C4-2B (cell line): ENCODE measurements around the gene ARSB.

Experiments
- ZFX ChIP-seq: fragments of 450-650 bp; IDR thresholded peaks from 2 replicates; pipeline ENCODE4 v1.6.1; 2017
- TF ChIP-seq, protein P1 (sequence below): fragments of 450-650 bp; conservative IDR thresholded peaks from 2 replicates; pipeline ENCODE4 v1.5.1; 2017; ENCODE audit warnings: mild to moderate bottlenecking

DNA sequence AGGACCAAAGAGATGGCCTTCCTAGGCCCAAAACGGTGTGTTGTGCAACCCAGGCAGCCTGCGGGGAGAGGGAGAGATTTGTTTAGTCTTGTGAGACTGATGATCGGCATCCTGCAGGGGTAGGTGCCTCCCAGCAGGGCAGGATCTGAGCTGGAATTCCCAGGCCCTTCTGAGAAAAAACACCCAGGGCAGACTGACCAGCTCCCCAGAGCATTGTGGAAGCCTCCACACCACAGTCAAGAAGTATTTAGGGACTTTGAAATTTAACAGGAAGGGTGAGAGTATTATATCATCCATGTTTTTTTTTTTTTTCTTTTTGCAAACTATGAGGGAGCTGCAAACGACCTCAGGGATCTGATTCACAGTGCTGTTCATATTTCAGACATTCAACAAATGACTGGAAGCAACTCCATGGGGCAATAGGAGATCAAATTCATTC is 232.0 kb downstream of the ARSB start:
- TF ChIP-seq, protein P1, sequence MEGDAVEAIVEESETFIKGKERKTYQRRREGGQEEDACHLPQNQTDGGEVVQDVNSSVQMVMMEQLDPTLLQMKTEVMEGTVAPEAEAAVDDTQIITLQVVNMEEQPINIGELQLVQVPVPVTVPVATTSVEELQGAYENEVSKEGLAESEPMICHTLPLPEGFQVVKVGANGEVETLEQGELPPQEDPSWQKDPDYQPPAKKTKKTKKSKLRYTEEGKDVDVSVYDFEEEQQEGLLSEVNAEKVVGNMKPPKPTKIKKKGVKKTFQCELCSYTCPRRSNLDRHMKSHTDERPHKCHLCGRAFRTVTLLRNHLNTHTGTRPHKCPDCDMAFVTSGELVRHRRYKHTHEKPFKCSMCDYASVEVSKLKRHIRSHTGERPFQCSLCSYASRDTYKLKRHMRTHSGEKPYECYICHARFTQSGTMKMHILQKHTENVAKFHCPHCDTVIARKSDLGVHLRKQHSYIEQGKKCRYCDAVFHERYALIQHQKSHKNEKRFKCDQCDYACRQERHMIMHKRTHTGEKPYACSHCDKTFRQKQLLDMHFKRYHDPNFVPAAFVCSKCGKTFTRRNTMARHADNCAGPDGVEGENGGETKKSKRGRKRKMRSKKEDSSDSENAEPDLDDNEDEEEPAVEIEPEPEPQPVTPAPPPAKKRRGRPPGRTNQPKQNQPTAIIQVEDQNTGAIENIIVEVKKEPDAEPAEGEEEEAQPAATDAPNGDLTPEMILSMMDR, result no peak
- no peak for TF ChIP-seq ZFX
